MCF 10A (cell line): Measurements from ENCODE around the gene GPR180. TPM values are rescaled to one million over a fixed set of nuclear protein-coding genes. Genes with fewer than 3 reads are reported as not detected.
A peak's percentile ranks its signal among the peaks of the same experiment; 100 is the strongest.
"Not testable (repeated sequence)": the region's sequence is repeated elsewhere in the genome, so short reads cannot be mapped to it uniquely, and the experiment has no call there.

Experiments used
- BruUV-seq: library from RNA; stranded (reverse); fragments of 400-500 nt; replicated peaks from 2 replicates; lab custom pipeline; 2021; lab: Mats Ljungman, UMichigan
- CTCF ChIA-PET: fragments of 300-600 bp; sonication (Branson Sonifier 250); formaldehyde crosslinking; extraction: SDS; loops from one replicate; lab custom pipeline; 2021; ENCODE audit warnings: antibody characterized with exemption, inconsistent platforms; lab: Yijun Ruan, JAX
- POLR2A ChIA-PET: fragments of 300-600, 350-650 bp; sonication (Branson Sonifier 250); formaldehyde crosslinking; extraction: SDS; loops from one replicate; lab custom pipeline; 2020; ENCODE audit warnings: antibody characterized with exemption, inconsistent platforms; lab: Yijun Ruan, JAX
- DNase-seq: peaks from one replicate; pipeline ENCODE4 v3.0.0-alpha.2; 2018; ENCODE audit not compliant: unreplicated experiment
- H3K27ac Mint-ChIP-seq: one replicate; pipeline ENCODE4 v1.8.0; 2022; ENCODE audit warnings: mild to moderate bottlenecking, low read depth, mixed read lengths; ENCODE audit not compliant: unreplicated experiment
- H3K27me3 Mint-ChIP-seq: one replicate; pipeline ENCODE4 v1.8.0; 2022; ENCODE audit warnings: mixed read lengths; ENCODE audit not compliant: insufficient read depth, unreplicated experiment
- H3K36me3 Mint-ChIP-seq: one replicate; pipeline ENCODE4 v1.8.0; 2022; ENCODE audit warnings: mild to moderate bottlenecking, moderate library complexity, mixed read lengths; ENCODE audit not compliant: insufficient read depth, unreplicated experiment
- H3K4me1 Mint-ChIP-seq: one replicate; pipeline ENCODE4 v1.8.0; 2022; ENCODE audit warnings: mixed read lengths; ENCODE audit not compliant: insufficient read depth, unreplicated experiment
- H3K4me3 Mint-ChIP-seq: one replicate; pipeline ENCODE4 v1.8.0; 2022; ENCODE audit warnings: mild to moderate bottlenecking, moderate library complexity, mixed read lengths; ENCODE audit not compliant: unreplicated experiment
- H3K9me3 Mint-ChIP-seq: one replicate; pipeline ENCODE4 v1.8.0; 2022; ENCODE audit warnings: mixed read lengths; ENCODE audit not compliant: unreplicated experiment
- CTCF ChIP-seq: fragments of 200-600 bp; IDR thresholded peaks from one replicate; pipeline ENCODE4 v1.8.0; 2022; ENCODE audit warnings: antibody characterized with exemption, mild to moderate bottlenecking; ENCODE audit not compliant: unreplicated experiment
- intact Hi-C: fragments of 100-400 bp; cut with micrococcal nuclease; formaldehyde crosslinking; loops from 2 replicates; pipeline ENCODE4 v1.14.1; 2022
- total RNA-seq: library from RNA; stranded (reverse); gene quantifications from 2 replicates; pipeline ENCODE4 v1.2.3, GENCODE V29; 2022

The GPR180 gene
- total RNA-seq, 1 experiment from 2014 or later: 4.9 TPM

- TF ChIP-seq CTCF: no peak
- ChIA-PET CTCF (interaction anchor here (0.6 to 2.0 kb wide), 3 partner anchors 19 to 987 kb away, joined by 3 to 5 read pairs (median 3); no protein-coding TSS in a partner anchor), POLR2A (interaction anchor here (0.6 kb wide), 1 partner anchor 24 kb away, joined by 3 read pairs; no protein-coding TSS in a partner anchor)
- intact Hi-C loops: no loop called here
- H3K4me3 Mint-ChIP-seq: no peak overlapping the region
- no peaks in the 10 kb centered on the region for H3K27me3 Mint-ChIP-seq
- no peak for DNase-seq
- no peaks in the 10 kb centered on the region for H3K9me3 Mint-ChIP-seq
- peaks cover 15% of the 10 kb centered on the region for H3K4me1 Mint-ChIP-seq
- H3K27ac Mint-ChIP-seq: no peak overlapping the region
- peaks cover 7% of the 10 kb centered on the region for H3K36me3 Mint-ChIP-seq
- no TSS peak for BruUV-seq
Observed at GRCh38 chr13:94636942-94637578, 35.4 kb downstream of the GPR180 start.

GRCh38 chr13:94637677-94638076 lies 36.0 kb downstream of the GPR180 start:
- H3K4me3 Mint-ChIP-seq, H3K27me3 Mint-ChIP-seq, H3K27ac Mint-ChIP-seq, H3K36me3 Mint-ChIP-seq, intact Hi-C loops, DNase-seq, POLR2A ChIA-PET, H3K9me3 Mint-ChIP-seq, BruUV-seq: not testable (repeated sequence)
- H3K4me1 Mint-ChIP-seq: peaks cover 15% of the 10 kb centered on the region
- CTCF ChIA-PET: interaction anchor here (0.6 to 2.0 kb wide), 3 partner anchors 20 to 986 kb away, joined by 3 to 5 read pairs (median 3); no protein-coding TSS in a partner anchor

GRCh38 chr13:94640721-94641120 lies 39.1 kb downstream of the GPR180 start:
- peaks cover 15% of the 10 kb centered on the region for H3K4me1 Mint-ChIP-seq
- H3K27me3 Mint-ChIP-seq: no peaks in the 10 kb centered on the region
- H3K36me3 Mint-ChIP-seq: no peaks in the 10 kb centered on the region
- BruUV-seq: no TSS peak
- intact Hi-C loops: no loop called here
- CTCF ChIA-PET: interaction anchor here (0.6 to 1.5 kb wide), 3 partner anchors 34 to 508 kb away, joined by 3 to 5 read pairs (median 4); no protein-coding TSS in a partner anchor
- DNase-seq: no peak
- H3K27ac Mint-ChIP-seq: peak overlapping the region; percentile 94
- no peak for TF ChIP-seq CTCF
- POLR2A ChIA-PET: interaction anchor here (1.5 to 1.7 kb wide), 2 partner anchors 20 to 40 kb away, joined by 3 to 4 read pairs; no protein-coding TSS in a partner anchor
- H3K4me3 Mint-ChIP-seq: no peak overlapping the region
- H3K9me3 Mint-ChIP-seq: no peaks in the 10 kb centered on the region

- H3K27ac Mint-ChIP-seq: peak overlapping the region; percentile 94
- BruUV-seq: no TSS peak
- POLR2A ChIA-PET: interaction anchor here (0.6 to 1.7 kb wide), 5 partner anchors 18 to 511 kb away, joined by 3 to 5 read pairs (median 3); no protein-coding TSS in a partner anchor
- intact Hi-C loops: no loop called here
- CTCF ChIA-PET: interaction anchor here (0.6 to 1.9 kb wide), 5 partner anchors 21 to 983 kb away, joined by 3 to 12 read pairs (median 4); no protein-coding TSS in a partner anchor
- no peaks in the 10 kb centered on the region for H3K27me3 Mint-ChIP-seq
- peaks cover 15% of the 10 kb centered on the region for H3K4me1 Mint-ChIP-seq
- H3K9me3 Mint-ChIP-seq: no peaks in the 10 kb centered on the region
- TF ChIP-seq CTCF: no peak
- DNase-seq: peak; percentile 33
- H3K4me3 Mint-ChIP-seq: peak overlapping the region; percentile 45
- no peaks in the 10 kb centered on the region for H3K36me3 Mint-ChIP-seq
Observed at GRCh38 chr13:94641409-94641941, 39.8 kb downstream of the GPR180 start.
